OCI-LY7 (cell line): Measurements from ENCODE around the gene ZFP69B. TPM values are rescaled to one million over a fixed set of nuclear protein-coding genes. Genes with fewer than 3 reads are reported as not detected.

ENCODE experiments used
- BruUV-seq: library from RNA; stranded (reverse); fragments of 400-500 nt; replicated peaks from 2 replicates; lab custom pipeline; 2021; lab: Mats Ljungman, UMichigan
- CTCF ChIA-PET: fragments of 300-600 bp; sonication (Branson Sonifier 250); formaldehyde crosslinking; loops from one replicate; lab custom pipeline; 2022; ENCODE audit warnings: antibody characterized with exemption; ENCODE audit not compliant: unreplicated experiment; lab: Charles Lee
- POLR2A ChIA-PET: fragments of 300-600 bp; sonication (Branson Sonifier 250); formaldehyde crosslinking; loops from one replicate; lab custom pipeline; 2022; ENCODE audit warnings: antibody characterized with exemption; lab: Charles Lee
- DNase-seq: peaks from one replicate; pipeline ENCODE4 v3.0.0-alpha.2; 2015; ENCODE audit warnings: low spot score
- H2AFZ ChIP-seq: fragments of 200-600 bp; sonication (generic), shearing (Covaris generic); 2 replicates; pipeline ENCODE4 v1.6.1; 2014; ENCODE audit warnings: mild to moderate bottlenecking, antibody characterized with exemption, low read length, moderate library complexity
- H3K27ac ChIP-seq: fragments of 200-600 bp; sonication (generic); 2 replicates; pipeline ENCODE4 v1.5.1; 2014; ENCODE audit warnings: mixed run types, low read depth, mild to moderate bottlenecking, moderate library complexity, low read length, inconsistent platforms; ENCODE audit not compliant: poor library complexity, severe bottlenecking
- H3K36me3 ChIP-seq: fragments of 200-600 bp; sonication (generic); 2 replicates; pipeline ENCODE4 v1.6.1; 2014; ENCODE audit warnings: mild to moderate bottlenecking, antibody characterized with exemption, low read length, moderate library complexity, mixed read lengths; ENCODE audit not compliant: insufficient read depth
- H3K4me1 ChIP-seq: fragments of 200-600 bp; sonication (generic); 2 replicates; pipeline ENCODE4 v1.5.1; 2014; ENCODE audit warnings: mild to moderate bottlenecking, low read length; ENCODE audit not compliant: insufficient read depth, poor library complexity, severe bottlenecking
- H3K4me2 ChIP-seq: fragments of 200-600 bp; sonication (generic); 2 replicates; pipeline ENCODE4 v1.6.1; 2014; ENCODE audit warnings: mild to moderate bottlenecking, low read length
- H3K4me3 ChIP-seq: fragments of 200-600 bp; sonication (generic); 2 replicates; pipeline ENCODE4 v1.5.1; 2014; ENCODE audit warnings: mild to moderate bottlenecking, low read depth, low read length; ENCODE audit not compliant: poor library complexity, severe bottlenecking
- H3K79me2 ChIP-seq: fragments of 200-600 bp; sonication (generic); 2 replicates; pipeline ENCODE4 v1.6.1; 2016; ENCODE audit warnings: low read depth, mild to moderate bottlenecking, low read length, moderate library complexity, mixed read lengths; ENCODE audit not compliant: insufficient read depth
- H3K9me2 ChIP-seq: fragments of 200-600 bp; sonication (generic); 2 replicates; pipeline ENCODE4 v1.6.1; 2016; ENCODE audit warnings: mild to moderate bottlenecking, low read length, mixed read lengths; ENCODE audit not compliant: insufficient read depth
- H3K9me3 ChIP-seq: fragments of 200-600 bp; sonication (generic); 2 replicates; pipeline ENCODE4 v1.6.1; 2014; ENCODE audit warnings: mild to moderate bottlenecking, mixed run types, low read length, mixed read lengths
- H4K20me1 ChIP-seq: fragments of 200-600 bp; sonication (generic); 2 replicates; pipeline ENCODE4 v1.6.1; 2014; ENCODE audit warnings: mild to moderate bottlenecking, antibody characterized with exemption, low read length, moderate library complexity, mixed read lengths; ENCODE audit not compliant: insufficient read depth
- CTCF ChIP-seq: fragments of 200-600 bp; sonication (generic); conservative IDR thresholded peaks from 2 replicates; pipeline ENCODE4 v1.5.1; 2014; ENCODE audit warnings: mild to moderate bottlenecking, antibody characterized with exemption, low read length, moderate library complexity, mixed read lengths
- EZH2phosphoT487 ChIP-seq: fragments of 200-600 bp; sonication (generic); IDR thresholded peaks from 2 replicates; pipeline ENCODE4 v1.6.1; 2018; ENCODE audit warnings: low read depth, borderline replicate concordance, mild to moderate bottlenecking, mixed run types, antibody characterized with exemption, low read length, moderate library complexity, mixed read lengths
- intact Hi-C: fragments of 100-400 bp; cut with micrococcal nuclease; formaldehyde crosslinking; loops from one replicate; pipeline ENCODE4 v1.10.0; 2022; ENCODE audit not compliant: unreplicated experiment
- total RNA-seq, 2 experiments: library from RNA; depleted of rRNA in 1 of 2; stranded (reverse); fragments of >200 nt in 1 of 2; shearing (Covaris generic) in 1 of 2; gene quantifications; 2 replicates each; pipeline ENCODE4 v1.2.3, GENCODE V29; 2014 to 2022

The ZFP69B gene
- total RNA-seq, 2 experiments from 2014 or later = 12.7 to 26.8 TPM

- Histone ChIP-seq H2AFZ (peak within 1 kb of the TSS; percentile 90), H3K4me2 (peak within 1 kb of the TSS; percentile 82), H3K27ac (peak within 1 kb of the TSS; percentile 29), H3K4me3 (peak within 1 kb of the TSS; percentile 71), H3K4me1 (peaks cover 18% of the 10 kb centered on the region), H3K9me3 (peaks cover 19% of the 10 kb centered on the region; the same call in 1 of the 2 replicates), H3K9me2 (no peaks in the 10 kb centered on the region), H4K20me1 (no peaks in the 10 kb centered on the region), H3K79me2 (0 out of 2 replicates have a peak, but pooled peaks cover 3% of the 10 kb centered on the region), H3K36me3 (no peaks in the 10 kb centered on the region; the same call in 1 of the 2 replicates)
- peak; percentile 82 for DNase-seq
- TF ChIP-seq EZH2phosphoT487 (no peak), CTCF (no peak)
- intact Hi-C loops = no loop called here
- ChIA-PET POLR2A (interaction anchor here (1.0 to 1.8 kb wide), 4 partner anchors 8 to 82 kb away, joined by 3 to 9 read pairs (median 4); partner anchors contain the start of genes ZFP69B and ZNF684), CTCF (interaction anchor here (0.5 to 0.7 kb wide), 2 partner anchors 23 to 933 kb away, joined by 4 read pairs; partner anchors contain the start of gene ZNF684)
- BruUV-seq = no TSS peak
These were observed 58.4 kb downstream of the ZFP69B start, which contains the start of gene EXO5 for GRCh38 chr1:40508375-40509341. EXO5 (plus strand) TSS chr1:40508767; CDS start chr1:40514545, 5,778 bp downstream.

Other genes with a start within 250 kb of the ZFP69B start
- gene TMCO2, start 202.5 kb upstream of the ZFP69B start, total RNA-seq (2014; rRNA removed; shearing (Covaris generic)) = not detected in 2 replicates
- gene TMCO2, start 202.5 kb upstream of the ZFP69B start, total RNA-seq (2022) = not detected in 2 replicates
- gene ZMPSTE24, start 192.2 kb upstream of the ZFP69B start, total RNA-seq (2014; rRNA removed; shearing (Covaris generic)) = 13.4 and 15.8 TPM in 2 replicates
- 18.8 and 24.3 TPM in 2 replicates for gene ZMPSTE24, start 192.2 kb upstream of the ZFP69B start, total RNA-seq (2022)
- 10.6 and 12.8 TPM in 2 replicates for gene COL9A2, start 133.2 kb upstream of the ZFP69B start, total RNA-seq (2014; rRNA removed; shearing (Covaris generic))
- 19.3 and 21.4 TPM in 2 replicates for gene COL9A2, start 133.2 kb upstream of the ZFP69B start, total RNA-seq (2022)
- gene SMAP2, start 76.7 kb upstream of the ZFP69B start, total RNA-seq (2014; rRNA removed; shearing (Covaris generic)) = 50.3 and 60.5 TPM in 2 replicates
- 105 and 118 TPM in 2 replicates for gene SMAP2, start 76.7 kb upstream of the ZFP69B start, total RNA-seq (2022)
- 4.3 and 4.8 TPM in 2 replicates for gene ZFP69, start 26.8 kb downstream of the ZFP69B start, total RNA-seq (2014; rRNA removed; shearing (Covaris generic))
- gene ZFP69, start 26.8 kb downstream of the ZFP69B start, total RNA-seq (2022) = 5.6 and 6.2 TPM in 2 replicates
- gene EXO5, start 58.3 kb downstream of the ZFP69B start, total RNA-seq (2014; rRNA removed; shearing (Covaris generic)) = 11.2 and 12.2 TPM in 2 replicates
- gene EXO5, start 58.3 kb downstream of the ZFP69B start, total RNA-seq (2022) = 10.2 and 12.7 TPM in 2 replicates
- gene ZNF684, start 81.2 kb downstream of the ZFP69B start, total RNA-seq (2014; rRNA removed; shearing (Covaris generic)) = 5.4 and 6.7 TPM in 2 replicates
- 8.8 and 9.3 TPM in 2 replicates for gene ZNF684, start 81.2 kb downstream of the ZFP69B start, total RNA-seq (2022)
- 79.5 and 89.3 TPM in 2 replicates for gene RIMS3, start 215.2 kb downstream of the ZFP69B start, total RNA-seq (2014; rRNA removed; shearing (Covaris generic))
- 80.3 and 106 TPM in 2 replicates for gene RIMS3, start 215.2 kb downstream of the ZFP69B start, total RNA-seq (2022)
- gene NFYC, start 241.2 kb downstream of the ZFP69B start, total RNA-seq (2014; rRNA removed; shearing (Covaris generic)) = 29.3 and 39.1 TPM in 2 replicates
- 71.0 and 77.1 TPM in 2 replicates for gene NFYC, start 241.2 kb downstream of the ZFP69B start, total RNA-seq (2022)